B cell (primary cell): ENCODE results near the gene C6orf132. TPM values are rescaled to one million over a fixed set of nuclear protein-coding genes. Genes with fewer than 3 reads are reported as not detected.

ENCODE experiments used
- ATAC-seq: fragments of 200-7000 bp; cut with Tn5 transposase; one replicate; pipeline ENCODE4 v1.10.0; 2021; ENCODE audit warnings: low read depth, mild to moderate bottlenecking, moderate number of reproducible peaks, moderate library complexity
- CTCF ChIA-PET: fragments of 350-600 bp; sonication (Branson Sonifier 250); formaldehyde crosslinking; loops from one replicate; lab custom pipeline; 2021; ENCODE audit warnings: antibody characterized with exemption, inconsistent platforms; lab: Charles Lee
- POLR2A ChIA-PET: fragments of 350-600 bp; sonication (Branson Sonifier 250); formaldehyde crosslinking; loops from one replicate; lab custom pipeline; 2021; ENCODE audit warnings: antibody characterized with exemption; lab: Charles Lee
- DNase-seq: peaks from one replicate; pipeline ENCODE4 v3.0.0; 2013
- H2AFZ ChIP-seq: 2 replicates; pipeline ENCODE4 v1.6.1; 2012; ENCODE audit warnings: mild to moderate bottlenecking, low read depth, low read length; ENCODE audit not compliant: insufficient read depth, poor library complexity, severe bottlenecking
- H3K27ac ChIP-seq, 2 donors: 1 replicate in 1 of 2; 2 replicates in 1 of 2; pipeline ENCODE4 v1.5.1; 2012 to 2013; ENCODE audit warnings: low read length in 2 of 2, mild to moderate bottlenecking in 2 of 2, moderate library complexity in 1 of 2
- H3K27me3 ChIP-seq, 4 experiments: fragments of 200-600 bp in 1 of 4; sonication (generic) in 1 of 4; replicated peaks in 1 of 4; 1 replicate in 2 of 4; 2 replicates in 2 of 4; pipeline versions ENCODE4 v1.6.1 to v1.7.0; 2013 to 2016; ENCODE audit warnings: low read length in 3 of 4, mild to moderate bottlenecking in 2 of 4, mixed read lengths in 1 of 4, moderate library complexity in 1 of 4; ENCODE audit not compliant: insufficient read depth in 4 of 4, control insufficient read depth in 3 of 4; ENCODE audit errors: control extremely low read depth in 1 of 4
- H3K36me3 ChIP-seq, 2 experiments: replicated peaks in 1 of 2; 1 replicate in 1 of 2; 2 replicates in 1 of 2; pipeline versions ENCODE4 v1.6.1 to v1.7.1; 2013; ENCODE audit warnings: low read length in 1 of 2; ENCODE audit not compliant: insufficient read depth in 2 of 2, control insufficient read depth in 1 of 2; ENCODE audit errors: control extremely low read depth in 1 of 2, extremely low read depth in 1 of 2
- H3K4me1 ChIP-seq, 2 donors: fragments of 200-600 bp in 1 of 2; sonication (generic) in 1 of 2; 1 replicate in 1 of 2; 2 replicates in 1 of 2; pipeline versions ENCODE4 v1.5.1 to v1.6.1; 2013 to 2017; ENCODE audit warnings: low read length in 2 of 2; ENCODE audit not compliant: control insufficient read depth in 2 of 2, insufficient read depth in 2 of 2
- H3K4me2 ChIP-seq: replicated peaks from 2 replicates; pipeline ENCODE3; 2012; ENCODE audit warnings: mild to moderate bottlenecking, low read depth, low read length; ENCODE audit not compliant: poor library complexity, severe bottlenecking
- H3K4me3 ChIP-seq, 5 experiments: fragments of 200-600 bp in 1 of 5; sonication (generic) in 1 of 5; 1 replicate in 3 of 5; 2 replicates in 2 of 5; pipeline versions ENCODE4 v1.5.1 to v1.7.0; 2011 to 2016; ENCODE audit warnings: low read length in 4 of 5, mild to moderate bottlenecking in 4 of 5, low read depth in 2 of 5, control low read depth in 1 of 5, moderate library complexity in 1 of 5; ENCODE audit not compliant: insufficient read depth in 1 of 5; ENCODE audit errors: control extremely low read depth in 1 of 5, extremely low read depth in 1 of 5
- H3K79me2 ChIP-seq: fragments of 200-600 bp; sonication (generic); one replicate; pipeline ENCODE4 v1.6.0; 2016; ENCODE audit warnings: low read length; ENCODE audit not compliant: control insufficient read depth, insufficient read depth
- H3K9ac ChIP-seq: fragments of 200-600 bp; sonication (generic); 2 replicates; pipeline ENCODE4 v1.6.1; 2017; ENCODE audit warnings: mild to moderate bottlenecking, low read length, moderate library complexity
- H3K9me3 ChIP-seq, 3 donors: one replicate each; pipeline versions ENCODE4 v1.6.1 to v1.7.1; 2013; ENCODE audit warnings: low read length in 2 of 3; ENCODE audit not compliant: control insufficient read depth in 2 of 3, insufficient read depth in 1 of 3; ENCODE audit errors: control extremely low read depth in 1 of 3
- H4K20me1 ChIP-seq: 2 replicates; pipeline ENCODE4 v1.6.0; 2012; ENCODE audit warnings: mild to moderate bottlenecking, low read length; ENCODE audit not compliant: insufficient read depth, control insufficient read depth, poor library complexity, severe bottlenecking
- H3K27ac Mint-ChIP-seq: one replicate; pipeline ENCODE4 v1.8.0; 2021; ENCODE audit warnings: mixed read lengths
- H3K27me3 Mint-ChIP-seq: one replicate; pipeline ENCODE4 v1.8.0; 2021; ENCODE audit warnings: mixed read lengths
- H3K4me1 Mint-ChIP-seq: one replicate; pipeline ENCODE4 v1.8.0; 2021; ENCODE audit warnings: mixed read lengths
- H3K4me3 Mint-ChIP-seq: one replicate; pipeline ENCODE4 v1.8.0; 2021; ENCODE audit warnings: mixed read lengths
- H3K9me3 Mint-ChIP-seq: one replicate; pipeline ENCODE4 v1.8.0; 2022; ENCODE audit warnings: mixed read lengths; ENCODE audit not compliant: insufficient read depth
- EZH2 ChIP-seq: IDR thresholded peaks from 2 replicates; pipeline ENCODE4 v1.6.1; 2012; ENCODE audit warnings: borderline replicate concordance, low read depth, mild to moderate bottlenecking, moderate library complexity, low read length; ENCODE audit not compliant: insufficient read depth, poor library complexity, severe bottlenecking
- WGBS: methylation state at CpG from one replicate; pipeline ENCODE4 v1.1.5; 2013; ENCODE audit warnings: missing lambda C conversion rate; ENCODE audit not compliant: insufficient coverage; 5-methylcytosine and 5-hydroxymethylcytosine counted together
- intact Hi-C: fragments of 100-400 bp; cut with micrococcal nuclease; formaldehyde crosslinking; loops from one replicate; pipeline ENCODE4 v1.10.0; 2022
- polyA minus RNA-seq: library from RNA; depleted of rRNA, polyadenylated mRNA; stranded (reverse); fragments of >200 nt; gene quantifications from 2 replicates; pipeline ENCODE4 v1.2.3, GENCODE V29; 2012
- polyA plus RNA-seq: library from polyadenylated mRNA; depleted of rRNA; stranded (reverse); fragments of >200 nt; gene quantifications from 2 replicates; pipeline ENCODE4 v1.2.3, GENCODE V29; 2012
- total RNA-seq, 2 donors: library from RNA; stranded (reverse); fragments of 120-200 nt in 1 of 2; gene quantifications; 1 replicate in 1 of 2; 2 replicates in 1 of 2; pipeline versions ENCODE4 v1.2.3 to v1.2.4, GENCODE V29; 2013 to 2022
- TF ChIP-seq, protein P1 (sequence below): fragments of 200-600 bp; IDR thresholded peaks from one replicate; pipeline ENCODE4 v1.8.0; 2022; ENCODE audit warnings: antibody characterized with exemption, mild to moderate bottlenecking

C6orf132 gene
- 0.05 TPM in 1 of 2 replicates, not detected in the other for total RNA-seq
- total RNA-seq (2013), result 0.05 TPM
- polyA plus RNA-seq, result not detected in 2 replicates
- polyA minus RNA-seq, result 0.09 TPM in 1 of 2 replicates, not detected in the other

GRCh38 chr6:42142118-42142835 is at the start of gene C6orf132:
TSS of gene C6orf132 (minus strand) at chr6:42142620. CDS start at chr6:42142444, 176 bp downstream.
- Histone ChIP-seq H3K27me3 (peaks cover 0 to 32% (median 14%) of the 10 kb centered on the region in 4 experiments), H3K9ac (peak within 1 kb of the TSS; percentile 50), H4K20me1 (no peaks in the 10 kb centered on the region), H3K36me3 (no peaks in the 10 kb centered on the region), H3K27ac (no peak within 1 kb of the TSS), H3K9me3 (peaks cover 0 to 4% (median 0%) of the 10 kb centered on the region in 3 donors), H2AFZ (peak within 1 kb of the TSS; percentile 66), H3K4me3 (peak within 1 kb of the TSS in 4 of 5 experiments; percentile 22 to 45 (median 43)), H3K4me1 (peaks cover 20 to 26% of the 10 kb centered on the region in 2 donors), H3K4me2 (peak within 1 kb of the TSS; percentile 85), H3K79me2 (no peaks in the 10 kb centered on the region)
- CTCF ChIA-PET, result interaction anchor here (0.7 kb wide), 1 partner anchor 405 kb away, joined by 5 read pairs; no protein-coding TSS in a partner anchor
- no peak within 1 kb of the TSS for H3K27ac Mint-ChIP-seq
- H3K9me3 Mint-ChIP-seq, result no peaks in the 10 kb centered on the region
- ATAC-seq, result peak; percentile 17
- 3% methylated on average over 57 of the region's 60 CpGs for WGBS
- intact Hi-C loops, result no loop called here
- peak within 1 kb of the TSS; percentile 83 for H3K4me3 Mint-ChIP-seq
- DNase-seq, result peak; percentile 39
- H3K27me3 Mint-ChIP-seq, result peaks cover 20% of the 10 kb centered on the region
- peaks cover 19% of the 10 kb centered on the region for H3K4me1 Mint-ChIP-seq
- TF ChIP-seq, protein P1, sequence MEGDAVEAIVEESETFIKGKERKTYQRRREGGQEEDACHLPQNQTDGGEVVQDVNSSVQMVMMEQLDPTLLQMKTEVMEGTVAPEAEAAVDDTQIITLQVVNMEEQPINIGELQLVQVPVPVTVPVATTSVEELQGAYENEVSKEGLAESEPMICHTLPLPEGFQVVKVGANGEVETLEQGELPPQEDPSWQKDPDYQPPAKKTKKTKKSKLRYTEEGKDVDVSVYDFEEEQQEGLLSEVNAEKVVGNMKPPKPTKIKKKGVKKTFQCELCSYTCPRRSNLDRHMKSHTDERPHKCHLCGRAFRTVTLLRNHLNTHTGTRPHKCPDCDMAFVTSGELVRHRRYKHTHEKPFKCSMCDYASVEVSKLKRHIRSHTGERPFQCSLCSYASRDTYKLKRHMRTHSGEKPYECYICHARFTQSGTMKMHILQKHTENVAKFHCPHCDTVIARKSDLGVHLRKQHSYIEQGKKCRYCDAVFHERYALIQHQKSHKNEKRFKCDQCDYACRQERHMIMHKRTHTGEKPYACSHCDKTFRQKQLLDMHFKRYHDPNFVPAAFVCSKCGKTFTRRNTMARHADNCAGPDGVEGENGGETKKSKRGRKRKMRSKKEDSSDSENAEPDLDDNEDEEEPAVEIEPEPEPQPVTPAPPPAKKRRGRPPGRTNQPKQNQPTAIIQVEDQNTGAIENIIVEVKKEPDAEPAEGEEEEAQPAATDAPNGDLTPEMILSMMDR, result no peak
- no peak for TF ChIP-seq EZH2
- POLR2A ChIA-PET, result interaction anchor here (0.5 kb wide), 2 partner anchors 109 to 207 kb away, joined by 3 read pairs; no protein-coding TSS in a partner anchor
